HG03196 (cell line): ENCODE results near the gene HLA-DPB1.
"Not testable (repeated sequence)": the region's sequence is repeated elsewhere in the genome, so short reads cannot be mapped to it uniquely, and the experiment has no call there.

Source experiments
- ATAC-seq: cut with Tn5 transposase; IDR thresholded peaks from one replicate; pipeline ENCODE4 v1.9.1; 2021; ENCODE audit not compliant: unreplicated experiment

HLA-DPB1 gene

GRCh38 chr6:33101121-33101737, 25.4 kb downstream of the HLA-DPB1 start:
- ATAC-seq: not testable (repeated sequence)

GRCh38 chr6:33103776-33104175, 28.0 kb downstream of the HLA-DPB1 start:
- ATAC-seq: no peak

DNA sequence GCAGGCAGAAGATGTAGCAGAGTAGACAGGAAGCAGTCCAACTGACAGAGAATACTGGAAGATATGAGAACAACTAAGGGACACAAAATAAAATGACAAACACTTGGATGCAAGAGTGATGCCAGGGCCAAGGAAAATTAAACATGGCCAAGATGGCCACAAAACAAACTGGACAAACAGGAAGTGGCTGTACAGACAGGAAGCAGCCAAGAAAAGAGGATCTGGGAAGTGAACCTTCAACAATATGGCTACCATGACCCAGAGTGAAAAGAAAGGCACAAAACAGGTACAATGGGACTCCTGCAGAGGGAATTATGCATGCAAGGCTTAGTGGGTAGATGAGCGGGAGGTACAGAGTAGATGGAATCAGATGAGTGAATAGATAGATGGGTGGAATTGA, 29.1 kb downstream of the HLA-DPB1 start:
- no peak for ATAC-seq

DNA sequence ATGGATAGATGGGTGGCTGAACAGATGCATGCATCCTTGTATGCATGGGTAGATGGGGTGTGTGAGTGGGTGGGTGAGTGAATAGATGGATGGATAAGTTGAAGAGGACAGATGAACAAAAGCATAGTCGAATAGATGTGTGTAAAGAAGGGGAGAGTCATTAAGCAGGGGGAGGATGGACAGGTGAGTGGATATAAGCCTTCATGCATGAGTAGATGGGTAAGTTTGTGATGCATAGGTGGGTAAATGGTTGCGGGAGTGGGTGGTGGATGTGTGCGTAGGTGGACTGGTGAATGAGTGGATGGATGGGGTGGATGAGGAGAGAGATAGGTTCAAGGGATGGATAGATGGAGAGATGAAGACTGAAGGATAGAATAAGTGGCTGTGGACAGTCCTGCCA, 29.6 kb downstream of the HLA-DPB1 start:
- ATAC-seq: no peak

DNA sequence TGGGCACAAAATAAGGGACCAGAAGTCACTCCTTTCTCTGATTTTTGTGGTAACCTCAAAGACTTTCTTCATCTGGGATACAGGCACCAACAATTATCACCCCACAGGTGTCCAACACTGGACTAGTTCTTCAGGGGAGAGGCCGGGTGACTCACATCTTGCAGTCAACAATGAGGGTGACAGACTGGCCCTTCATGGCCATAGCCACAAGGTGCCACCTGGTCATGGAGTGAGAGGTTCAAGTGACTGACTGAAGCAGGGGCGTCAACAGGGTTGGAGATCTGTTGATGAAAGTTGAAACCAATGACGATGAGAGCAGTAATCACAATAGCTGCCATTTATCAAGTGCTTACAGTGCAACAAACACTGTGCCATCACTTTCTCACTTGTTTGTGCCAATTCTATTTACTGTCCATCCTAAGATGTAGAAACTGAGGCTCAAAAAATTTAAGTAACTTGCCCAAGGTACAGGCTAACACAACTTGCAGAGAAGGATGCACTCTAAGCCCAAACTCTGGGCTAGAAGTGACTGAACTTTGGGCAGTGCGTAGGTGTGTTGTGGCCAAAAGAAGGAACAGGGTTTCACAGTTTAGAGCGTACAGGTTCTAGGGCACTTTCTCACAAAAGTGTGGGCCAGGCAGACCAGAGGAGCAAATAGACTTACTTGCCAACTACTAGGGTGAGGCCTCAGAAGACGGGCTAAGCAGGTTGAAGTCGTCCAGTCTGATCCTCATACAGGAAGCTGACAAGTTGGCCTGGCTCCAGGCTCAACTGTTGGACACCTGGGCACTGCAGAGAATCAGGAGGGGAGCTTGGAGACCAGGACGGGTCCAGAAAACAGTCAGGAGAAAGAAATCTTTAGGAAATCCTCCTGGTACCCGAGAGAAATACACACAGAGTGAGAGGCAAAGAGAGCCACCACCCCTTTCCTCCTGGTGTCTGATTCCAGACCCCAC, 30.4 kb downstream of the HLA-DPB1 start:
- no peak for ATAC-seq

GRCh38 chr6:33107641-33108040, 31.9 kb downstream of the HLA-DPB1 start:
- no peak for ATAC-seq

DNA sequence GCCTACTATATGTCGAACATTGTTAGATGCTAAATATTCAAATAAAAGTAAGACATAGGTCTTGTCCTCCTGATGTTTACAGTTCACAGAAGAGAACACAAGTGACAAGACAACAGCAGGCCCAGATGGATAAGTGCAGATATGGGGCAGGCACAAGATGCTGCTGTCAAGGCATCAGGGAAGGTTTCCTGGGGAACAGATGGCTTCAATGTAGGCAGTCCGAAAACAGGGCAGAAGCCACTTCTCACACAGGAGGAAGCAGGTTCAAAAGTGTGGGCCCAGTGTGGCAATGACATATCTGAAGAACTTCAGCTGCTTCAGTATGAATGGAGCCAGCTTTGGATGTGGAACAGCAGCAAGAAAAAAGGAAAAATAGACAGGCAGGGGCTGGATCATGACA, 32.5 kb downstream of the HLA-DPB1 start:
- no peak for ATAC-seq

GRCh38 chr6:33112148-33112547, 36.4 kb downstream of the HLA-DPB1 start:
- peak; percentile 73 for ATAC-seq

DNA sequence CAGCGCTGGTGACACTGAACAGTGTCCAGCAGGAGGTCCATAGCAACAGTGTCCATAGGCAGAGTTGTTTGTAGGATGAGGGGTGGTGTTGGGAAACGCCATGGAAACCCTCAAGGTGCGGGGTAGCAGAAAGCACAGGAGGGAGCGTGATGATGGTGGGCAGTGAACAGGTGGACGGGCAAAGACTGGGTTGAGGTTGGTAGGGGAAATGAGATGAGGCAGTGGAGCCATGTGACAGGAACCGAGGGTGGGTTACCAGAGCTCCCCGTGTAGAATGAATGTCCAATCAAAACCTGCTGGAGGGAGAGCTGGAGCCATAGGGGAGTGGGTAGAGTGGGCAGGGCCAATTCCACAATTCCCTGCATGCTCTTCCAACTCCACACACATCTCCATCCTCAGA, 38.0 kb downstream of the HLA-DPB1 start:
- ATAC-seq: no peak

DNA sequence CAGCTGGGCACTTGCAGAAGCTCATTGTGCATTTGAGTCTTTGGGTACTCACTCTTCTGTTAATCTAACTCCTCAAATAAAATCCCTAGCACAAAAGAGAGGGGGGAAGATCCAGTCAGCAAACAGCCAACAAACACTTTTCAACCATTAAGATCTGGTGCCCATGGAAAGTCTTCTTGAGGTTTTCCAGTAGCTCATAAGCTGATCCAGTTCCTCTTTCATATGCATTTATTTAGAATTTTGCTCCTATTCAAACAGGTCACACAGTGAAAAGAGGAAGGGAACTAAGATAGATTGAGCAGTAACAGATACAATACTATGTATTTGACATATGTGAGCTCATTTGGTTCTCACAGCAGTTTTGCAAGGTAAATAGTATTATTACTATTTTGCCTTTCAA, 38.6 kb downstream of the HLA-DPB1 start:
- ATAC-seq: no peak

DNA sequence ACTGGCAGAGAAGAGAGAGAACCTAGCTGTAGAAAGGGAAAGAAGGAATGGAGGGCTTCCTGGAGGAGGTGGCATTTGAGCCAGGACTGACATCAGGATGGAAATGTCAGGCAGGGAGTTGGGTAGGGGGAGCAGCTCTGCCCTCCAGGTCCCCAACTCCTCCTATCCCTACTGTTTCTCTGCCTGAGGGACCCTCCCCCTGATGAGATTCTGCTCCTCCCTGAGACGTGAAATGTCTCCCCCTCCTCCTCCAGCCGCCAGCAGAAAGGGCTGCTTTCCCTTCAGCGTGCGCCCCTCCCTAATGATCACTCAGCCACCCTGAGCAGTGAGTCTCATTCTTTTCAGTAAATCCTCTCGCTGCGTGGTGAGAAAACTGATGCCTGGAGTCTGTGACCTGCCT, 40.6 kb downstream of the HLA-DPB1 start:
- ATAC-seq: no peak

DNA sequence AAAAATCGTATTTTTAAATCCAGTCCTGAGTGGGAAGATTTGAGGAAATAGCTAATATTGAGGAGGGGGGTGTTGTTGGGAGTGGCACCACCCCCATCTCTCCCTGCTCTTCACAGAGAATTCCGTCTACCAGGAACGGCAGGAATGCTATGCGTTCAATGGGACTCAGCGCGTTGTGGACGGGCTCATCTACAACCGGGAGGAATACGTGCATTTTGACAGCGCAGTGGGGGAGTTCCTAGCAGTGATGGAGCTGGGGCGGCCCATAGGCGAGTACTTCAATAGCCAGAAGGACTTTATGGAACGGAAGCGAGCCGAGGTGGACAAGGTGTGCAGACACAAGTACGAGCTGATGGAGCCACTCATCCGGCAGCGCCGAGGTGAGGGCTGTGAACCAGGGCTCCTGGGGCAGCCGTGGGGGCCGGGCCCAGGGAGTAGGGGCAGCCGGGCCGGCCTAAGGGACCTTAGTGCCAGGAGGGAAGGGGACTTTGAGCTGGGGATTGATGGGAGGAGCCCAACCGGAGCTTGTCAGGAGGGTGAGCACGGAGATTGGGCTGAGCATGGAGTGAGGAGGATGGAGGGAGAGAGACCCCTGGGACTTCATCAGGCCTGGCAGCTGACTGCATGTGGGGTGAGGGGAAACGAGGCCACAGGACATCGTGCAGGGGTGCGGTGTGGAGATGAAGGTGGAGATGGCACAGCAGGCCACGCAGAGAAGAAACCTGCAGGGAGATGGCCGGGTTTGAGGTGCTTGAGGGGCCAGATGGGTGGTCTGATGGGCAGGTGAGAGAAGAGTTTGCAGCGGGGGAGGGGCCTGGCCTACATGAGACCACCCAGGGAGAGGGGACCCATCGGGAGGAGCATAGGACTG, 41.3 kb downstream of the HLA-DPB1 start:
- ATAC-seq: no peak

DNA sequence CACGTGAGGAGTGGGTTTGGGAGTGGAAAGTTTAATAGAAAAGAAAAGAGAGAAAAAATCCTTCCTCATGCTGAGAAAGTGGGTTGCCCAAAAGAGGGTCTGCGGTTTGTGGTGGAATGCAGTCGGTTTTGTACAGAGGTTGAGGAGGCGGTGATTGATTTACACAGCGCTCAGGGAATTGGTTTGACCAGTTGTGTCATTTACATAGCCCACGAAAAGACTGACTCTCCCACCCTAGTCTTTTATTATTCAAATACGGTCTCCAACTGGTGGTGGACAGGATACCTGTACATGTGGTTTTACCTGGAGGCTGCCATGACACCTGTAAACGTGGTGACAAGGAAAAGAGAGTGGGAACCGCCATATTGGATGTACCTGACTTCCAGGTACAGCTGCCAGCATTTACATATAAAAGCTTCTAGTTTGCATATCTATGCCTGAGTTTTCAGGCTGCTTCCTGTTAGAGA, 42.1 kb downstream of the HLA-DPB1 start:
- no peak for ATAC-seq

- no peak for ATAC-seq
These were observed 42.8 kb downstream of the HLA-DPB1 start for GRCh38 chr6:33118525-33119123.

DNA sequence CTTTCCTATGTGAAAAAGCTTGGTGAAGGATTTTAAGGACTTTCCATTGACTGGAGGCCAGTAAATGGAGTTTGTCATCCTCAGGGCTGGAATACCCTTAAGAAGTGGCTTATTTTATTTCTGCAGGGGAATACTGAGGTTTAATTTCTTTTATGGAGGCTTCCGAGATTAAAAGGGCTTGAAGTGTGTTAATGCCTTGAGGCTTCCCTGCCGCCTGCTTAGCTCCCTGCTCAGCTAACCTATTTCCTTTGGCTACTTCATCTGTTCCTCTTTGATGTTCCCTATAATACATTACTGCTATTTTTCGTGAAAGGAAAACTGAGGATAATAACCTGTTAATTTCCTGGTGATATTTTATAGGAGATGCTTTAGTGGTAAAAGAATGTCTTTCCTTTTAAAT, 44.2 kb downstream of the HLA-DPB1 start:
- ATAC-seq: no peak

DNA sequence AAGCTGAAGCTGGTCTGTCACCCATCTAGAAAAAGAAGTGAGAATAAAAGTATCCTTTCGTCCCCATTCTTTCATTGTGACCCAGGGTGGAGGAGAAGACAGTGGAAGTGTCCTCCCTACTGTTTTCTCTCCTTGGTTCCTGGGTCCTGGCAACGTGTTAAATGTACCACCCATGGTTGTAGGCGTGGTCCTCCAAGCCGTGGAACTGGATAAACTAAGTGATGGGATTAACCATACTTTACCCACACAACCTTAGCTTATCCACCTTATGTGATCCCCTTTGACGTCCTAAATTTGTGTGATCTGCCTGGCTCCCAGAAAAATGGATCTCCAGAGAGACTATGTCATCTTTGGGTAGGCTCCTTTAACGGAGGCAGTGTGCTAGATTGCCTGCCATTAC, 47.4 kb downstream of the HLA-DPB1 start:
- ATAC-seq: no peak

DNA sequence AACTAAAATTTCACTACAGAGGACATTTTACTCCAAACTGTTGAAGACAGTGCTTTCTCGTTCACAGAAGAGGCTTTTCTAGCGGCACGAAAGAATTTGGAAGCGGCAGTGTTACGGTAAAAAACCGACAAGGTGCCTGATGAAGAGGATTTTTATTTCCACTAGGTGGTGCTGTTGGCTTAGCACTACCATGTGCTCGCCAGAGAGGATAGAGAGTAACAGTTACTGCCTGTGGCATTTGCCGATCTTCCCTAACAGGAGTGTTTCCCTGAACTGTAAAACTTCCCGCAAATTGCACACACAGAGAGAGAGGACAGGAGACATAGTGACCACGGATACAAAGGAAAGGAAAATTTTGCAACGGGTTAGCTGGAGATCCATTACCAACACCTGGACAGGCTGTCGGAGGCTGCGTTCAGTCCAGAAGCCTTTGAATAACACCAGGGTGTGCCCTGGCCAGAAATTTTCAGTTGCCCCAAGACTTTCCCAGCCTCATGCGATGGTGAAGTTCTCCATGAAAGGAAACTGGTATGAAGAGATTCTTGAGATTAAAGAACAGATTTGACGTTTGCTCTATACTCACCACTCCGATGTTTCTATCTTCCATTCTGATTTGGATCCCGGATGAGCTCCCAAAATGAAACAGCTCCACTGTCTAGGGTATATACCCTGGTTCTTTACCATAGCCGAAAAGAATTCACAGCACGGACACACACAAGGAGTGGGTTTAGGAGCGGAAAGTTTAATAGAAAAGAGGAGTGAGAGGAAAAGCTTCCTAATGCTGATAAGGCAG, 48.1 kb downstream of the HLA-DPB1 start:
- ATAC-seq: no peak

DNA sequence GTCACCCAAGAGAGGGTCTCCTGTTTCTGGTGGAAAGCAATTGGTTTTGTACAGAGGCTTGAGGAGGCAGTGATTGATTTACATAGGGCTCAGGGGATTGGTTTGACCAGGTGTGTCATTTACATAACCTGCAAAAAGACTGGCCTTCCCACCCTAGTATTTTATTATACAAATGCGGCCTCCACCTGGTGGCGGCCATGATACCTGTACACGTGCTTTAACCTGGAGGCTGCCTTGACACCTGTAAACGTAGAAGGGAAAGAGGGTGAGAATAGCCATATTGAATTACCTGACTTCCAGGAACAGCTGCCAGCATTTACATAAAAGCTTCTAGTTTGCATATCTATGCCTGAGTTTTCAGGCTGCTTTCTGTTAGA, 48.7 kb downstream of the HLA-DPB1 start:
- no peak for ATAC-seq

DNA sequence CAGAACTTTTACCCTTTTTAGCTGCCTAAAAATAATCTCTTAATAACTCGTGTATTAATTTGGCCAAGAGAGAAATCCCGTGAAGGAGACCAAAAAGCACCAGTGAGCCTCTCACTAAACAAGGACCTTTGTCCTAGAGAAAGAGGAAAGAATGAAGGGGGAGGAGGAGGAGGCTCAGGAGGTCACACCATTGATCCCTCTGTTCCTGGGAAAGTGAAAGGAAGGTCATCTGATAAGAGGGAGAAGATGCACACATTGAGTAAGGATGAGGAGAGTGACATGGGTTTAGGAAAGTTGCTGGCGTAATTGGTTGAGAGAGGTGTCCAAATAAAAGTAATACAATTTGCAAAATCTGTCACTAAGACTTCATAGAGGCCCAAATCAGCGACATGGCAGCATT, 49.2 kb downstream of the HLA-DPB1 start:
- no peak for ATAC-seq

DNA sequence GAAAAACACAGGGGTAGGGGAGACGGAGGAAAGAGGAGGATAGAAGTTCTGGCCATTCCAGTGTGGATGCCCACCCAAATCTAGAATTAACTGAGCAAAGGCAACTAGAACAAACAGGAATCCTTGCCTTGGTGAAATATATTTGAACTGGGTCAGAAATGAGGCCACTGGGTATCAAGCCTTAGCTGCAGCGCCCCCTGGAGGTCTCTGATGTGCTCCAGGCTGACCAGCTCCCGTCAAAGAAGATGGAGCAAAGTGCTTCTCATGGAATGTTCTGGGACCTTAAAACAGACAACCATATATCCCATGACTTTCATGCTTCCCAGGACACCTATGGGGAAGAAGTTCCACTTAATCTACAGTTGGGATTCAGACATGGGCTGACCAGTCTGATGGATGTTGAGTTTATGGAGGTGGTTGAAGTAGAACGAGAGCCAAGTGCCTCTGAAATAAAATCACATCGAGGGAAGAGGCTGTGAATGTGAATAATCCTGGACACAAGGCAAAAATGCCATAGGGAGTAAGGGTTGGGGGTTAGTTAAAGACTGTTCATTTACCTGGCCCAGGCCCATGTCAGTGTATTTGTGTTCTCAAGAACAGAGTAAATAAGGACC, 50.4 kb downstream of the HLA-DPB1 start:
- ATAC-seq: no peak
